GM03348 (cell line): ENCODE results near the gene USP47.

Experiments
- DNase-seq: peaks from one replicate; pipeline ENCODE4 v3.0.0; 2012; ENCODE audit warnings: low spot score

The USP47 gene

DNA sequence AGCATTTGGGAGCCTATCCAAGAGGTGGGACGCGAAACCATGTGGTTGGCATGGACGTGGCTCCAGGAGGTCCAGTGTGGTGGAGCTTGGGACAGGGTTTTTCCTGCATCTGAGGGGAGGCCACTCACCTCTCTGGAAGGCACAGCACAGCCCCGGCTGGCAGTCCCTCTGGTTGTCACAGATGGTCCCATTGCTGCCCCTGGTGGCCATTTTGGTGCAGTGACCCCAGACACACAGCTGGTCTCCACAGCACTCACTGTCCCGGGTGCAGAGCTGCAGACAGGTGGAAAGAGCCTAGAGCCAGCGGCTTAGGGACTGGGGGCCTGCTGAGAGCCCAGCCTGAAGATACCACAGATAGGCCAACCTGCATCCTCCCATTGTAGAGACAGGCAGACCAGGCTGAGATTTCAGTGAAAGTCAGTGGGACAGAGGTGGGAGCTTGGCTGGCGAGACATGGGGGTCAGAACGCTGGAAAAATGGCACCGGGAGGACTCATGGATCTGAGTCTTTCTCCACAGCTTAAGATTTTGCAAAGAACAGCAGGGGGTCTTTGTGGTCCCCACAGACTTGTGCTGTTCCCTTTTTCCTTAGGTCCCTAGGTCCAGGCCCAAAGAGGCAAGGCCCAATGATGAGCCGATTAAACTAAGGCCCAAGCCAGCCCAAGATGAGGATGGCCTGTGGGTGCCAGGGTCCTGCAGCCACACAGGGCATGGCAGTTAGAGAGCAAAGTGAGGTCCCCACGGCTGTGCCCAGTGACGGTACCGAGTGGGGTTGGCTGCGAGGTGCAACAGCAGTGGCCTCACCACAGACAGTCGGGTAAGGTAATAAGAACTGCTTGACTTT, 125.3 kb downstream of the USP47 start:
- DNase-seq: peak; percentile 64

DNA sequence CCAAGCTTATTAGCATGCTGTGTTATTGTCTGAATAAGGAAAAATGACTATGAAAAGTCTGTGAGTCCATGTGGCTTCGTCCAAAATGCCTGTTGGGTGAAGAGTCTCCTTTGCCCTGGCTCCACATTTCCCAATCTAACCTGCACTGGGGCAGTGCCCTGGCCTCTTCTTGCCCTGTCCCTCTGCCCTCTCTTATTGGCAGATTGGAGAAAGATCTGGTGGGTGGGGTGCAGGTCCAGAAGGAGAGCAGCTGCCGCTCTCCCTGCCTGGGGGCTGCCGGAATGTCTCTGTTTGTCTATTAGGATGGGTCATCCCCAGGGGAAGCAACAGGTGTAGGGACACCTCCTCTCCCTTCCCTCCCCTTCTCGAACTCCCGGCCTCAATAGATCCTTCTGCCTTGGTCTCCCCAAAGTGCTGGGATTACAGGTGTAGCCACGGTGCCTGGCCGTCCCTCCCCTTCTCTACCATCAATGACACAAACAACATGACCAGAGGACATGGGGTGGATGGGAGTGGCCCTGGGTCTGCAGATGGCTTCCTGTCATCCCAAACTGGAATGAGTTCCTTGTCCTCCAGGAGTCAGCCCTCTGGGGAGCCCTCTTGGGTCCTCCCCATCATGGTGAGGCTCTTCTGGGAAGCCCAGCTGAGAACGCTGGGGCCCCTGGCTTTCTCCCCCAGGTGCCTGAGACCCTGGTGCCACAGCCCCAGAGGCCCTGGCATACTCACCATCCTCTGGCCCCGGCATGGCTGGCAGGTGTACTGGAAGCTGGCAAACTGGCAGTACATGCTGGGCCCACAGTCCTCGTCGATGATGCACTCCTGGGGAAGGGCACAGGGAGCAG, 126.1 kb downstream of the USP47 start:
- DNase-seq: no peak

DNA sequence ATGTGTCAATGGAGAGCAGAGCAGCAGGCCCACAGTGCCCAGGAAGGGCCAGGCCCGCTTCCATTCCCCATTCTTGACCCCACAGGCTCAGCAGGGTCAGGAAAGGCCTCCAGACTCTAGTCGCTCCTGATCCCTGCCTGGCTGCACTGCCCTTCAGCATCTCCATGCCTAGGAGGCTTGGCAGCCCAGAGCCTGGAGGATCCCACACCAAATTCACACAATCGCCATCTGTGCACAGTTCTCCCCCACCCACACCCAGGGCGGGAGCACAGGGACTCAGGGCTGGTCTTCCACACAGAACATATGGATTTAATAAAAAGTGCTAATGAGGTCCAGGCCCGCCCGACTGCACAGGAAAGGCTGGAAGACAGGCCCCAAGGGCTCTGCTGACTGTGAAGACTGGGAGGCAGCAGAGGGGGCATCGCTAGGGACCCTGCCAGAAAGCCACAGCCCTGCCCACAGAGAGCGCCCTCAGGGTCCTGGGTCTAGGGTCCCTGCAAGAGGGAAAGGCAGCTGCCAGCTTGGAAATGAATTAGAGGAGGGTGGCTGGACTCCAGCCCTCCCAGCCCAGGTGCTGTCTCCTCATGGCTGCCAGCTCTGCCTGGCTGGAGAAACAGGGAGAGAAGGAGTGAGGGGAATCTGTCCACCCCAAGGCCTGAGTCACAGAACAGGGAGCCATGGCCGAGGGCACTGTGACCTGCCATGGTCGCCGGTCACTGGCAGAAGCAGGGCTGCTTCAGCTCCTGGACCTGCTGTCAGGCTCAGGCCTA, 126.9 kb downstream of the USP47 start:
- peak; percentile 92 for DNase-seq

DNA sequence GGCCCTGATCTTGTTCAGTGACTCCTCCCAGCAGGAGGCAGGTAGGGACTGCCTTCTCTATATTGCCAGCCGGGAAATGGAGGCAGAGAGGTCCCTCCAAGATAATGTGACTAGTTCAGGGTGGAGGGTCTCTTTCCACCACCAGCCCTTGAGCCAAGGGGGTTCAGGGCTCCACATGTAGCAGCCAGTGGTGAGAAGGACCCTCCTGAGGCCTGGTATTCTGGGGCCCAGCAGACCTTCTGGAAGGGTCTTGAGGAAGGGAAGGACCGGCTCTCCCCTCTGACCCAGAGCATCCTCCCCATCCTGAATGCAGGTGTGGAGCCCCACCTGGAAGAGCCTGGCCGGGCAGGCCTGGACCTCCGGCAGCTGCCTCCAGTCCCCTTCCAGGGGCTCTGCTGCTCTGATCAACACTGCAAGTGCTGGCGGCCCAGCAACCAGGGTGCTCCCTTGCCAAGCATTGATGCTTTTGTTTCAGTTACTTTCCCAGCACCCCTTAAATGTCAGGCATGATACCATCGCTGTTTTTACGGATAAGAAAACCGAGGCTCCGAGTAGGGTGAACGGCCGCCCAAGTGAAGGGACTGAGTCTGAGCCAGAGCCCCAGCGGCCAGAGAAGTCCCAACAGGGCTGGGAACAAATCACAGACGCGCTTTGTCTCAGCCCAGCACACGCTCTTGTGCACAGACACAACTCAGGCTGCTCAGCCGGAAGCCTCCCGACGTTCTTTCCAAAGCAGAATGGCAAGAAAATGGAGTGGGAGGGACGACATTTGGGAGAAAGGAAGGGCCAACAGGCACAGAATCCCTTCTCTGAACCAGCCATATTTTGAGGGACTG, 127.8 kb downstream of the USP47 start:
- no peak for DNase-seq

DNA sequence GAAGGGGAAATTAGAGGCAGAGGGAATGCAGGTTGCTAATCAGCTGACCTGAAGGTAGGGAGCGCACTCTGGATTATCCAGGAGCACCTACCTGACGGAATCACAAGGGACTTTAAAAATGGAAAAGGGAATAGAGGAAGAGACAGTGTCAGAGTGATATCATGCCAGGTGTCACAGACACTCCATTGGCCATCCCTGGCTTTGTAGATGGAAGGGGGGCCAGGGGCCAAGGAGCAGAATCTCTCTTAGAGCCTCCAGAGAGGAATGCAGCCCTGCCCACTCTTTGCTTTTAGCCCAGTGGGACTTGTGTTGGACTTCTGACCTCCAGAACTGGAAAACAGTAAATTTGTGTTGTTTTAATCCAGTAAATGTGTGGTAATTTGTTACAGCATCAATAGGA, 128.8 kb downstream of the USP47 start:
- no peak for DNase-seq

DNA sequence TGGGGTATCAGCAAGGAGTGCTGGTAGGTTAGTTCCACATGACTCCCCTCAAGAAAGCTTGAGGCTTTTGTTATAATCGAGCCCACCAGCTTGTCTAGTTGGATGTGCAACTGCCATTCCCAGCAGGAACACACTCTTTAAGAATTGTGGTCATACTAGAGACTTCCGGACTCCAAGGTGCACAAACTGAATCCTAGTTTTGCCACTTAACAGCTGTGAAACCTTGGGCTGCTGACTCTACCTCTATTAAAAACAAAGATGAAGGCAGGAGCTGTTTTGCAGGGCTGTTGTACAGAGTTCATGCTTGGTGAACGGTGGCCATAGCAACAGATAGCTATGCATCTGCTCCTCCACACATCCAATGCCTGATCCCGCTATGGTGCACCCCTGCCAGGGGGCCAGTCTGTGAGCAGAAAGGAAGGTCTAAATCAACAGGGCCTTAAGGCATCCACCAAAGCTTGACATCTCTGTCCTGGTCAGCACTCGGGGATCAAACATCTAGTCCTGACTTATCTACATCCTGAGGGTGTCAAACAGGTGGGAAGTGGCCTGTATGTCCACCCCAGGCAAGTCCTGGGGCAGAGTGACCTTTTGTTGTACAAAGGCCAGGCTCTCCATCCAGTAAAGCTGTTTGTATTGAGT, 130.3 kb downstream of the USP47 start:
- no peak for DNase-seq

DNA sequence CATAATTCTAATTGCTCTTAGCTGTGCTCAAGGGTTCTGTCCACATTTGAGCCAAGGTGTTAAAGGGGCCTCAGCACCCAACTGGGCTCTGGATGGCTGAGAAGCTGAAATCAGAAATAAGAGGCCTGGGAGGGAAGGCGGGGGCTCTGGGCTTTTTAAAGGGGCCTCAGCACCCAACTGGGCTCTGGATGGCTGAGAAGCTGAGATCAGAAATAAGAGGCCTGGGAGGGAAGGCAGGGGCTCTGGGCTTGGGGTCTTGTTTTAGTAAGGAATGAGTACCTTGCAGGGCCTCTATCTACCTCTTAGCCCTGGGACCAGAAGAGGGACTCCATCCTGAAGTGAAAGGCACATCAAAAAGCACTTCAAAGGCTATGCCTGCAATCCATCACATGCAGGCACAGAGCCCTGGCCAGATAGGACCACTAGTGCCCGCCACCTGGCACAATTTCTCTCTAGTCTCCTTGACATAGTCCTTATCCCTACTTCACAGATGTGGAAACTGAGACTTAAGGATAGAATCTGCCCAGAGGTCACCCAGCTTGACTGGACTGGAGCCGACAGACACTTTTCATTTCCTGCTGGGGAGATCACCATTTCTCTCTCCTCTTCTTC, 131.1 kb downstream of the USP47 start:
- DNase-seq: no peak

DNA sequence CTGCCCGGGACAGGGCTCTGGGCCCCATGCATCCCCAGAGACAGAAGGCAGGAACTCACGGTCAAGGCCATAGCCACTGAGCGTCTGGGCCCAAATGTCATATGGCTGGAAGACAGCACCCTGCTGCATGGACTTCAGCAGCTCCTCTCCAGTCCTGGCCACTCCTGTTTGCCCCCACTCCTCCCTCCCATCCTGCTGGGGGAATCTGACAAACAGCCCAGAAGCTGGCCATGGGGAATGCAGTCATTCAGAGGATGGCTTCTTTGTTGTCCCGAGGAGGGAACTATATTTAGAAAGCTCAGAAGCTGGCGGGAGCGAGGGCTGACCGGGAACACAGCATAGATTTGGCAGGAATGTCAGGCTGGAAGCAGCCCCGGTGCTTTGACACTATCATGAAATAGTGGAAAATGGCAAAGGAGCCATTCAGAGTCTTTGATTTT, 131.6 kb downstream of the USP47 start:
- peak; percentile 89 for DNase-seq

DNA sequence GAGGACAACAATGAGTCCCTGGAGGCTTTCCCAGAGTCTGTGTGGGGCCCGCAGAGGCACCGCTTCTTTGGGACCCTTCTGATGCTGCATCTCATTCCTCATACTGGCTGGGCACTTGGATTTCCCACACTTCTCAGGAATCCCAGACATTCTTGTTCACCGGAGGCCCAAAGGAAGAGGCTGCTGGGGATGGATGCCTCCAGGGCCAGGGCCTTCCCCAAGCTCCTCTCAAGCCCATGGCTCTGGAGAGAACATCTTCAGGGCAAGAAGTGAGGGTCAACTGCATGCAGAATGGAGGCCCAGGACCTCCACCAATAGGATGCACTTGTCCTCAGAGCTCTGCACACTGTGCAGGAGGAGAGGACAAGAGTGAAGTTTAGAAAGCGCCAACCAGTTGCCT, 132.1 kb downstream of the USP47 start:
- no peak for DNase-seq

DNA sequence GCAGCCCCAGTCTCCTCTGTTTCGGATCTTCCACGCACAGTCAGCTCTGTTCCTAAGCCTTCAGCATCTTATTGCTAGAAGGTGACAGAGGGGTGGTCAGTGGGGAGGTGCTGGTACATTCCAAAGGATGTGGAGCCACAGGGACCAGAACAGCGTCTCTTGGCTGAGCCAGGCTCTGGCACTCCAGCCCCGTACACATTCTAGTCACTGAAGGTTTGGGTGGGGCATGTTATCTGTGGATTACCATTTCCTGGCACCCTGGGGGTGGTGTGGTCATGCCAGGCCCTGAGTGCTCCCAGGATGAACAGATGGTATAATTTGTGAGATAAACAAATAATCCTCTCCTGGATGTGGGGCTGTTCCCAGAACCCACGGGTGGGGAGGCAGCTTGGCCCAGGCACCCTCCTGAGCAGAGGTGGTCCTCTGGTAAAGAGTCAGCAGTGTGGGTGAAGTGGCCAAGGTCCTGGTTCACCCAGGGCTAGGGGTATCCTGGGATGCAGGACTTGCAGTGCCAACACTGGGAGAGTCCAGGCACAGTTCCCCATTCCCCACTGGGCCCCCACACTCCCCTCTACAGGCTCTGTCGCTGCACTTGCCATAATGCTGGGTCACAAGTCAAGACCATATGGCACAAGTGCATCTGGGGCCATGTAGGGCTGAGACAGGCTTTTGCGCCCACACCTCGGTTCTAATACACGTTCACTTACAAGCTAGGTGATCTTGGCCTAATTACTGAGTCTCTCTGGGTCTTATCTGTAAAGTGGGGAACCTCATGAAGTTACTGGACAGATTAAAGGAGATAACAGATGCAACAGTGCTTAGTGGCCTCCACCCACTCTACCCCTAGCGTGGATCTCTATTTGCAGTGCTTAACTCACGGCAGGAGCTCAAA, 133.7 kb downstream of the USP47 start:
- no peak for DNase-seq

DNA sequence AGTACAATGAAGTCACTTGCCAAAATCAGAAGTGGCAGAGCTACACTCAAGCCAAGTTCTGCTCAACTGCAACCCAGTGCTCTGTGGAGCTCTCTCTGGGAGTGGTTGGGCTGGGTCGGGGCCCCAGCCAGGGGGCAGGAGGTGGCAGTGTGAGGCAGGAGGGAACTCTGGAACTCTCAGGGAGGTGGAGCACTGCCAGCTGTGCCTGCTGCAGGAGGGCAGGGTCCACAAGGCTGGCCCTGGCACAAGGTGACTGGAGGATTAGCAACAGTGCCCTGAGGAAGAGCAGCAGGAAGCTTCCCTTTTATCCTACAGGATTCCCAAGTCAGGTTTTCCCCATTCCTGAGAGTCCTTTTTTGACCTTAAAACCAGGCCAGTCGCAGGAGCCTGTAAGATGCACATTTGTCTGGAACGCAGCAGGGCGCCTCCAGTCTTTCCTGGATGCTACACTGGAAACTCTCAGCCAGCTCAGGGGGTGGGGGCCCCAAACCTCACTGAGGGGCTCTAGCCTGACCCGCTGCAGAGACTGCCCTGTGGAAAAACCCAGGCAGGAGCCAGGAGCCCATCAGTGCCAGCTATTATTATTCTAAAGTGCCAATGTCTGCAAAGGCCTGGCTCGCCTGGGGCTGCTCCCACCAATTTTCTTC, 134.8 kb downstream of the USP47 start:
- no peak for DNase-seq

DNA sequence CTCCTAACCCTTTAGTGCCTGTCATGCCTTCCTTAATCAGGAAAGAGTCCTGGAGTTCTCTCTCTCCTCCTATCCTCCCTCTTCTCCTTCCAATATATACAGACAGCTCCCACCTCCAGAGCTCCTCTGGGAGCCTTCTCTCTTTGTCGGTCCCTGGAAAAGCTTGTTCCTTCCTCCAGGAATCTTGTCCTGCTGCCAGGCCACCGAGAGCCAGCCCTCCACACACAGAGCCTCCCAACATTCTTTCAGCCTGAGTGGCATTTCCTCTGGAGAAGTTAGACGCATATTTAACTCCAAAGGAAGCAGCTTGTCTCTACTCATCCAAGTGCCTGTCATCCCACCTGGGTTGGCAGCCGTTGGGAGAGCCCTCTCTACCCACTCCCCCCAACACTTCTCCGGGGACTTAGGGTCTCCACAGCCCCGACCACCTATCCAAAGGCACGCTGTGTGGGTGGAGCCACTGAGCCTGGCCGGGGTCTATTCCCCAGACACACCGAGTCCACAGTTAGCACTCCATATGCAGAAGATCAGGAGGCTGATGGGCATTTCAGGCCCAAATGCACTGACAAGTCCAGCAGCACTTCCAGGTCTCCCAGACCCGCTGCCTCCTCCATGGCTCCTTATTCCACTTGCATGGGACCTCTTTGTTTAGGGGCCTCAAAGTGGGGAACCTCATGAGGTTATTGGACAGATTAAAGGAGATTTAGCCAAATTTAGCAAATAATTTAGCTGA, 135.6 kb downstream of the USP47 start:
- DNase-seq: peak; percentile 91

DNA sequence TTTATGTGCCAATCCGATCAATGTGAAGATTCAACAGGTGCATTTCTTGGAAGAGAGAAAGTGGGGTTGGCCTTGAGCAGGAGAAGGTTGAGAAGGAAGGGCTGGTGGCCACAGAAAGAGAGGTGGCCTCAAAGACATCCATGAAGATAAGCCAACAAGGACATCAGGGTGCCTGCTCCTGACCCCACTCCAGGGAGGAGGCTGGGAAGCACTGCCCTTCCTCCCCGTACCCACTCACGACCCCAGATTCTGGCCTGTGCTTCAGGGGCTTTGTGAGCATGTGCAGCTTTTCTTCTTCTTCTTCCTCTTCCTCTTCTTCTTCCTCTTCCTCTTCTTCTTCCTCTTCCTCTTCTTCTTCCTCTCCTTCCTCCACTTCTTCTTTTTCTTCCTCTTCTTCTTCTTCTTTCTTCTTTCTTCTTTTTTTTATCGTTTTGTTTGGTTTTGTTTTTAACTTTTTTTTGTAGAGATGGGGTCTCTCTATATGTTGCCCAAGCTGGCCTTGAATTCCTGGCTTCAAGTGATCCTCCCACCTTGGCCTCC, 136.4 kb downstream of the USP47 start:
- DNase-seq: no peak

DNA sequence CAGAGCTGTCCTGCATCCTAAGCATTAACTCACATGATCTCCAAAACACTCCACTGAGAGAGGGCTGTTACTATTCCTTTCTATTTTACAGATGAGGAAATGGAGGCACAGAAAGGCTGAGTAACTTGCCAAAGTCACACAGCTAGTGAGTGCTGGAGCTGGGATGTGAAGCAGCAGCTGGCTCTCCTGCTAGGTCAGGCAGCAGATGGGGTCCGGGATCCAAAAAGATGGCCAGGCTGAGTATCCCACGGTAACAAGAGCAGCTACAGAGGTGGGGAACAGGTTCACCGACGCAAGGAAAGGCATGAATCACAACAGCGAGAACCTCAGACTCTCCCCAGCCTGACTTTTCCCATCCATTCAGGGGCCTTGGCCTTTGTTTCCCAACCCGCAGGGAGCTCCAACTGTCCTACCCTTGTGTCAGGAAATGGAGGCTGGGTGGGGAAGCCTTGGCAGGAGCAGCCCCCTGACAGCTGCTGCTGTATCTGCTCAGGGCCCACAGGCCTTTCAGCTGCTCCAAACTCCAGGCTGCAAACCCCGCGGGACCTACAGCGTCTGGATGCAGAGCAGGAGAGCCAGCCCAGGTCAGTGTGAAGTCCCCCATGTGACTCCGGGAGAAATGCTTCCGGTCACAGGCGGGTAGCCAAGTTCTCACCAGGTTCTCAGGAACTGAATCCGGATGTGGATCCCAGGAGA, 137.2 kb downstream of the USP47 start:
- DNase-seq: peak; percentile 62

DNA sequence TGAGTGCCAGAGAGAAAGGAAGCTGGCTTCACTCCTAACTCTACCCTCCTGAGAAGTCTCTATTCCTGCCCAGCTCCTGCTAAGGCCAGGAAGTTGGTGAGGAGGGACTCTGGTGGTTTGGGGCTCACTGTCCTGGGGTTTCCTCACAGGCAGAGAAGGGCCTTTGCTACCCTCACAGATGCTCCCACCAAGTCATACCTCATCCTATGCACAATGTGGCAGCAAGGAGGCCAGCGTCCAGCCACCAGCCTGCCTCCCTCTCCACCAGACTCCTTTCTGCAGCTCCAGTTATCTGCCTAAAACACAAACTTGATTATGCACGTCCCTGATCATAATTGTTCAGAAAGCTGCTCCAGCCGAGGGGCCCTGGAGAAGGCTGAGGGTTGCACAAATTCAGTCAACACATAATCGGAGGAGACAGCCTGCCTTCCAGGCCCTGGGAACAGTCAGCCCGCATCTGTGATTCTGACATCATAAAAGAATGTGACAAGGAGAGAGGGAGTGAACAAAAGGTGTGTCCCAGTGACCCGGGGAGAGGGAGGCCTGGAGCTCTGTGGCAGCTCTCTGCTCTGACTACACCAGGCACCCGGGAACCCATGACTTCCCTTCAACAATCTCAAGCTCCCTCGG, 137.8 kb downstream of the USP47 start:
- peak; percentile 52 for DNase-seq

DNA sequence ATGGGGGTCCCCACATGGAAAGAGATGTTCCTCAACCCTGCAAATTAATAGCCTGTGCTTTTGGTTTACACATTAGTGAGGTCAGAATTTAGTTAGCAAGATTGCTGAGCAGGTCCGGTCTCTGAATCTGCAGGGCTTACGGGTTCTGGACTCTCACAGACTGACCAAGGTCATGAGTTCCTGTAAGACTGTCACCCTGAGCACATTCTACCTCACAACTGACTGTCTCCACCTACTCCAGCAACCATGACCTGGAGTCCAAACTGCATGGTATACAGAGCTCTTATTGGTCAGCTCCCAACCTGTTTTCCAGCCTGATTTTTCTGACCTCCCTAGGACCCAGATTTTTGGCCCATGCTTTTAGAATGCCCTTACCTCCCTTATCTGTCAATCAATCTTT, 138.4 kb downstream of the USP47 start:
- no peak for DNase-seq

DNA sequence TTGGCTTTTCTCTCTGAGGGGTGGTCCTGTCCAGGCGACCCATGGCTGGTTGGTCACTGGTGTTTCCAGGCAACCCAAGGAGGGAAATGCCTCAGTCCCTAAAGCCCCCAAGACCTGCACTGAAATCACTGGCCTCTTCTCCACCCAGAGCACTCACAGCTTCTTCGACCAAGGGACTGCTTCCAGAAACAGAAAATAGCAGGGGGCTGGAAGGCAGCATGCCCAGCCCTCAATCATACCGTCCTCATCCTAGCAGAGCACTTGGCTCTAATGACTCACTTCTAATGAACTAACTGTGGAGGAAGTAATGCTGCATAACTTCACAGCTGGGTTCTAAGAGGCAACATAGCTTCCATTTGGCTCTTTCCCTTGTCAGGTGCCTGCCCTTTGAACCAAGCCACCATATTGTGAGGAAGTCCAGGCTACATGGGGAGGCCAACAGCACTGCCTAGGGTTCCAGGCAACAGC, 139.1 kb downstream of the USP47 start:
- no peak for DNase-seq
